ENCODE measurements around the gene CLSTN1. TPM values are rescaled to one million over a fixed set of nuclear protein-coding genes. Genes with fewer than 3 reads are reported as not detected.

Gene CLSTN1
- total RNA-seq, 1 experiment from 2014 or later = 143 TPM

DNA sequence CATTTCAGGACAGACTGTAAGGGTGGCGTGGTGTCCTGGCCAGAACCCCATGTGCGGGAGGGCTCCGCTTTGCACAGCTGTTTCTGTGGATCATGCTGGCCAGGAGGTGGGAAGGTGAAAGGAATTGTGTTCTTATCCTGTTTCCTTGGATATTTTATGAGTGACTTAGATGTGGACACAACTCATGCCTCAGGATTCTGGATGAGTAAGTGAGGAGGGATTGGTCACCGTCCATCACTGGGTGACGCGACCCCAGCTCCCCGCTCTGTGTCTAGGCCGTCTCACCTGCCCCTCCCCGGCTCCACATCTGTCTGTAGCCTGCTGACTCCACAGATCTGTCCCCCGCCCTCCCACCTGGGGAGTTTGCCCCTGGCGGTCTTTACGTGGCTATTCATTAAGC lies 123.4 kb downstream of the CLSTN1 start:
- no peaks in the 10 kb centered on the region for H3K9me3 ChIP-seq (ENCODE audit: control insufficient read depth, insufficient read depth, low read depth, low read length)
- CTCF ChIA-PET = no interaction called here
- no peaks in the 10 kb centered on the region for H3K27me3 ChIP-seq (ENCODE audit: control insufficient read depth, insufficient read depth, low read length)
- intact Hi-C loops (cut with micrococcal nuclease; ENCODE audit: unreplicated experiment) = no loop called here
- peak; percentile 83 for ATAC-seq
- DNase-seq (ENCODE audit: low read depth, low spot score) = peak; percentile 73
- no TSS peak for BruUV-seq (replicated peaks)
- H3K4me1 ChIP-seq (ENCODE audit: control insufficient read depth, insufficient read depth, low read length) = peaks cover 8% of the 10 kb centered on the region
- no peaks in the 10 kb centered on the region for H3K36me3 ChIP-seq (ENCODE audit: control insufficient read depth, insufficient read depth, low read length)
- in situ Hi-C loops (cut with HindIII; ENCODE audit: low pct_unique_long_range_greater_than_20kb, low sequenced_read_pairs) = no loop called here
- H3K27ac ChIP-seq (ENCODE audit: low read length) = no peak overlapping the region
- POLR2A ChIA-PET = no interaction called here
- TF ChIP-seq POLR2AphosphoS5 (IDR thresholded peaks at IDR 0.05; ENCODE audit: low read depth, low read length) = no peak
- H3K4me3 ChIP-seq (ENCODE audit: low read depth in 2 of 2, low read length in 2 of 2) = no peak overlapping the region

DNA sequence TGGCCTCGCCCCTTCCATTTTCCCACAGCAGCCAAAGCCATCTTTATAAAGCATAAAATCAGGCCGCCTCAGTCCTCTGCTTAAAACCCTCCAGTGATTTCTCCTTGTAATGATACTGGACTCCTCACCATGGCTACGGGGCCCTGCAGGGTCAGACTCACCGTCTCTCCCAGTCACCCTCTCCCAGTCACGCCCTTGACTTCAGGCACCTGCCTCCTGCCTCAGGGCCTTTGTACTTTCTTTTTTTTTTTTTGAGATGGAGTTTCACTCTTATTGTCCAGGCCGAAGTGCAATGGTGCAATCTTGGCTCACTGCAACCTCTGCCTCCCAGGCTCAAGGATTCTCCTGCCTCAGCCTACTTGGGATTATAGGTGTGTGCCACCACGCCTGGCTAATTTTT lies 124.4 kb downstream of the CLSTN1 start:
- Histone ChIP-seq H3K9me3 (ENCODE audit: control insufficient read depth, insufficient read depth, low read depth, low read length) (no peaks in the 10 kb centered on the region), H3K36me3 (ENCODE audit: control insufficient read depth, insufficient read depth, low read length) (no peaks in the 10 kb centered on the region), H3K27ac (ENCODE audit: low read length) (no peak overlapping the region), H3K4me1 (ENCODE audit: control insufficient read depth, insufficient read depth, low read length) (peaks cover 8% of the 10 kb centered on the region), H3K4me3 (ENCODE audit: low read depth in 2 of 2, low read length in 2 of 2) (no peak overlapping the region), H3K27me3 (ENCODE audit: control insufficient read depth, insufficient read depth, low read length) (no peaks in the 10 kb centered on the region)
- in situ Hi-C loops (cut with HindIII; ENCODE audit: low pct_unique_long_range_greater_than_20kb, low sequenced_read_pairs) = no loop called here
- intact Hi-C loops (cut with micrococcal nuclease; ENCODE audit: unreplicated experiment) = no loop called here
- TF ChIP-seq TCF7L2 (IDR thresholded peaks at IDR 0.05; ENCODE audit: low read depth, low read length) (no peak), SIN3A (IDR thresholded peaks at IDR 0.05; ENCODE audit: borderline replicate concordance, insufficient read depth, low read depth, low read length) (no peak), POLR2AphosphoS5 (IDR thresholded peaks at IDR 0.05; ENCODE audit: low read depth, low read length) (no peak)
- TF ChIP-seq, protein P1, sequence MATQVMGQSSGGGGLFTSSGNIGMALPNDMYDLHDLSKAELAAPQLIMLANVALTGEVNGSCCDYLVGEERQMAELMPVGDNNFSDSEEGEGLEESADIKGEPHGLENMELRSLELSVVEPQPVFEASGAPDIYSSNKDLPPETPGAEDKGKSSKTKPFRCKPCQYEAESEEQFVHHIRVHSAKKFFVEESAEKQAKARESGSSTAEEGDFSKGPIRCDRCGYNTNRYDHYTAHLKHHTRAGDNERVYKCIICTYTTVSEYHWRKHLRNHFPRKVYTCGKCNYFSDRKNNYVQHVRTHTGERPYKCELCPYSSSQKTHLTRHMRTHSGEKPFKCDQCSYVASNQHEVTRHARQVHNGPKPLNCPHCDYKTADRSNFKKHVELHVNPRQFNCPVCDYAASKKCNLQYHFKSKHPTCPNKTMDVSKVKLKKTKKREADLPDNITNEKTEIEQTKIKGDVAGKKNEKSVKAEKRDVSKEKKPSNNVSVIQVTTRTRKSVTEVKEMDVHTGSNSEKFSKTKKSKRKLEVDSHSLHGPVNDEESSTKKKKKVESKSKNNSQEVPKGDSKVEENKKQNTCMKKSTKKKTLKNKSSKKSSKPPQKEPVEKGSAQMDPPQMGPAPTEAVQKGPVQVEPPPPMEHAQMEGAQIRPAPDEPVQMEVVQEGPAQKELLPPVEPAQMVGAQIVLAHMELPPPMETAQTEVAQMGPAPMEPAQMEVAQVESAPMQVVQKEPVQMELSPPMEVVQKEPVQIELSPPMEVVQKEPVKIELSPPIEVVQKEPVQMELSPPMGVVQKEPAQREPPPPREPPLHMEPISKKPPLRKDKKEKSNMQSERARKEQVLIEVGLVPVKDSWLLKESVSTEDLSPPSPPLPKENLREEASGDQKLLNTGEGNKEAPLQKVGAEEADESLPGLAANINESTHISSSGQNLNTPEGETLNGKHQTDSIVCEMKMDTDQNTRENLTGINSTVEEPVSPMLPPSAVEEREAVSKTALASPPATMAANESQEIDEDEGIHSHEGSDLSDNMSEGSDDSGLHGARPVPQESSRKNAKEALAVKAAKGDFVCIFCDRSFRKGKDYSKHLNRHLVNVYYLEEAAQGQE (IDR thresholded peaks at IDR 0.05; ENCODE audit: insufficient read depth in 1 of 2, low read depth in 2 of 2, low read length in 1 of 2) = no peak
- TF ChIP-seq, protein P2, sequence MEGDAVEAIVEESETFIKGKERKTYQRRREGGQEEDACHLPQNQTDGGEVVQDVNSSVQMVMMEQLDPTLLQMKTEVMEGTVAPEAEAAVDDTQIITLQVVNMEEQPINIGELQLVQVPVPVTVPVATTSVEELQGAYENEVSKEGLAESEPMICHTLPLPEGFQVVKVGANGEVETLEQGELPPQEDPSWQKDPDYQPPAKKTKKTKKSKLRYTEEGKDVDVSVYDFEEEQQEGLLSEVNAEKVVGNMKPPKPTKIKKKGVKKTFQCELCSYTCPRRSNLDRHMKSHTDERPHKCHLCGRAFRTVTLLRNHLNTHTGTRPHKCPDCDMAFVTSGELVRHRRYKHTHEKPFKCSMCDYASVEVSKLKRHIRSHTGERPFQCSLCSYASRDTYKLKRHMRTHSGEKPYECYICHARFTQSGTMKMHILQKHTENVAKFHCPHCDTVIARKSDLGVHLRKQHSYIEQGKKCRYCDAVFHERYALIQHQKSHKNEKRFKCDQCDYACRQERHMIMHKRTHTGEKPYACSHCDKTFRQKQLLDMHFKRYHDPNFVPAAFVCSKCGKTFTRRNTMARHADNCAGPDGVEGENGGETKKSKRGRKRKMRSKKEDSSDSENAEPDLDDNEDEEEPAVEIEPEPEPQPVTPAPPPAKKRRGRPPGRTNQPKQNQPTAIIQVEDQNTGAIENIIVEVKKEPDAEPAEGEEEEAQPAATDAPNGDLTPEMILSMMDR (IDR thresholded peaks at IDR 0.05) = no peak
- no peak for ATAC-seq
- ChIA-PET CTCF (interaction anchor here (0.5 to 1.0 kb wide), 2 partner anchors 14 to 167 kb away, joined by 3 to 4 read pairs; no protein-coding TSS in a partner anchor), POLR2A (no interaction called here)
- no TSS peak for BruUV-seq (replicated peaks)
- no peak for DNase-seq (ENCODE audit: low read depth, low spot score)

DNA sequence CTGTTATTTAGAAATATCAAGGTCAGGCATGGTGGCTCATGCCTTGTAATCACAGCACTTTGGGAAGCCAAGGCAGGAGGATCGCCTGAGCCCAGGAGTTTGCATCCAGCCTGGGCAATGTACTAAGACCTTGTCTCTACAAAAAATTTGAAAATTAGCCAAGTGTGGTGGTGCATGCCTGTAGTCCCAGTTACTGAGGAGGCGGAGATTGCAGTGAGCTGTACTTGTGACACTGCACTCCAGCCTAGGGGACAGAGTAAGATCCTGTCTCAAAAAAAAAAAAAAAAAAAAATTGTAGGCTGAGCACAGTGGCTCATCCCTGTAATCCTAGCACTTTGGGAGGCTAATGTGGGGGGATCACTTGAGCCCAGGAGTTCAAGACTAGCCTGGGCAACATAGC lies 127.0 kb downstream of the CLSTN1 start:
- Histone ChIP-seq H3K4me3 (ENCODE audit: low read depth in 2 of 2, low read length in 2 of 2) (no peak overlapping the region), H3K36me3 (ENCODE audit: control insufficient read depth, insufficient read depth, low read length) (no peaks in the 10 kb centered on the region), H3K27ac (ENCODE audit: low read length) (no peak overlapping the region), H3K4me1 (ENCODE audit: control insufficient read depth, insufficient read depth, low read length) (peaks cover 8% of the 10 kb centered on the region), H3K27me3 (ENCODE audit: control insufficient read depth, insufficient read depth, low read length) (no peaks in the 10 kb centered on the region), H3K9me3 (ENCODE audit: control insufficient read depth, insufficient read depth, low read depth, low read length) (no peaks in the 10 kb centered on the region)
- intact Hi-C loops (cut with micrococcal nuclease; ENCODE audit: unreplicated experiment) (no loop called here), in situ Hi-C loops (cut with HindIII; ENCODE audit: low pct_unique_long_range_greater_than_20kb, low sequenced_read_pairs) (no loop called here)
- POLR2A ChIA-PET = no interaction called here
- ATAC-seq (no peak), DNase-seq (ENCODE audit: low read depth, low spot score) (no peak)
- CTCF ChIA-PET = interaction anchor here (0.6 kb wide), 1 partner anchor 197 kb away, joined by 4 read pairs; no protein-coding TSS in a partner anchor
- BruUV-seq (replicated peaks) = no TSS peak
- no peak for TF ChIP-seq SIN3A (IDR thresholded peaks at IDR 0.05; ENCODE audit: borderline replicate concordance, insufficient read depth, low read depth, low read length)
- no peak for TF ChIP-seq TCF7L2 (IDR thresholded peaks at IDR 0.05; ENCODE audit: low read depth, low read length)
- no peak for TF ChIP-seq POLR2AphosphoS5 (IDR thresholded peaks at IDR 0.05; ENCODE audit: low read depth, low read length)
- TF ChIP-seq, protein P2 (IDR thresholded peaks at IDR 0.05) = no peak
- TF ChIP-seq, protein P1 (IDR thresholded peaks at IDR 0.05; ENCODE audit: insufficient read depth in 1 of 2, low read depth in 2 of 2, low read length in 1 of 2) = no peak
